GM15510 (cell line): ENCODE measurements around the gene SYTL3.

Experiments
- POLR2A ChIP-seq: IDR thresholded peaks from 3 replicates; pipeline ENCODE4 v1.6.1; 2011; ENCODE audit warnings: borderline replicate concordance; ENCODE audit not compliant: insufficient read length; ENCODE audit errors: extremely low read depth

Gene SYTL3

DNA sequence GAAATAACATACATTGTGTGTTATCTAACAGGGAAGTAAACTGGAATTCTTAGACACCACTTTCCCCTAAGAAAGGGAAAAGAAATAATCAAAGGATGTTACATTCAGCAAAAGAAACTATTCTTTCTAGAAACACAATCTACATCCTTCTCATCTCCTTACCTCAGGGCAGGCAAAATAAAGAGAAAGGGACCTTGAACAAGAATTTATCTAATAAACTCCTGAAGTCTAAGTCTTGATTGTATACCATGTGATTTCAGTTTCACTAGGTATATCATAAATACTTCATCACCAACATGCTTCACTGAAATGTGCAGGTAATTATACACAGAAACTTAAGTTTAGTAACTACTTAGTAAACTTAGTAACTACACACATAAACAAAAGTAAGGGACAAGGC is 154.4 kb downstream of the SYTL3 start:
- no peak for TF ChIP-seq POLR2A

DNA sequence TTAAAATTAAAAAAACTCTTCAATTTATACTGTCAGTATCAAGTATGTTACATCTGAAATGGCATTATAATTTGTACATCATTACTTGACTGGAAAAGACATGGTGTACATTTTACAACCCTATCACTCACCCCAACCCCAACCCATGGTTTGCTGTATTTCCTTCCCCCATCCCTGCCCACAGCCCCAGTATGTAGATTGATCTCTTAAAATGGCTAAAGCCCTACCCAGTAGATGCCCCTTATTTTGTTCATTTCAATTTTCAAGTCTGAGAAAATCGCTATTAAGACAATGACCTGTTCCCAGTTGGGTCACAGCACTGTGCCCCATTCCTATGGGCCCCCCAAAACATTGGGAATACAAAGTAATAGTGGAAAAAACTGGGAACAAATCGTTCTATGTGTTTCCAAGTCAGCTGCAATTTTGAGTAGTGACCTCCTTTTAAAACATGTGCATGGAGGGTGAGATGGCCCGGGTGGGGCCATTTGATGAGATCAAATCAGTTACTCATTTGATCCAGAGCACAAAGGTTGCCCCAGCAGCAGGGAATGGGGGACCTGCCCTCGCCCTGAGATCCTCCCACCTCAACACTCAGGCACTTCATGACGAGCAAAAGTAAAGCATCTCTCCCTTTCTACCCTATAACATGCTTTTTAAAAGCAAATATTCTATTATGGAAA is 156.0 kb downstream of the SYTL3 start:
- no peak for TF ChIP-seq POLR2A

GRCh38 chr6:158807515-158808441 is 157.9 kb downstream of the SYTL3 start:
- TF ChIP-seq POLR2A = no peak

DNA sequence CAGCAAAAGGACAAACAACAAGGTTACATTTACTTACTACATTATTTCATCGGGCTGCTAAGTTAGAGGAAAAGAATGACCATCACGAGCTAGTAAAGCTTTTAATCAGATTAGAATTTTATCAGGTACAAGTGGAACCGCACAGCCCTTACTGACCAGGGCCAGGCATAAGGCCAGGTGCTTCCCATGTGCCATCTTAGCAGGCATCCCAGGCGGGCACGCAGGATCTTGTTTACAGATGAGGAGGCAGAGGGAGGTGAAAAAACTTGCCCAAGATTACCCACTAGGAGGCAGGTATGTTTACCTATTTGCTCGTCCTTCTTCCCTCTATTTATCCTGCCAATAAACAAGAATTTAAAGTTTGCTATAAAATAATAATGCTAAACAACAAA is 158.6 kb downstream of the SYTL3 start:
- TF ChIP-seq POLR2A = no peak

- TF ChIP-seq POLR2A = no peak
Measured at GRCh38 chr6:158808941-158809678, 159.3 kb downstream of the SYTL3 start.

DNA sequence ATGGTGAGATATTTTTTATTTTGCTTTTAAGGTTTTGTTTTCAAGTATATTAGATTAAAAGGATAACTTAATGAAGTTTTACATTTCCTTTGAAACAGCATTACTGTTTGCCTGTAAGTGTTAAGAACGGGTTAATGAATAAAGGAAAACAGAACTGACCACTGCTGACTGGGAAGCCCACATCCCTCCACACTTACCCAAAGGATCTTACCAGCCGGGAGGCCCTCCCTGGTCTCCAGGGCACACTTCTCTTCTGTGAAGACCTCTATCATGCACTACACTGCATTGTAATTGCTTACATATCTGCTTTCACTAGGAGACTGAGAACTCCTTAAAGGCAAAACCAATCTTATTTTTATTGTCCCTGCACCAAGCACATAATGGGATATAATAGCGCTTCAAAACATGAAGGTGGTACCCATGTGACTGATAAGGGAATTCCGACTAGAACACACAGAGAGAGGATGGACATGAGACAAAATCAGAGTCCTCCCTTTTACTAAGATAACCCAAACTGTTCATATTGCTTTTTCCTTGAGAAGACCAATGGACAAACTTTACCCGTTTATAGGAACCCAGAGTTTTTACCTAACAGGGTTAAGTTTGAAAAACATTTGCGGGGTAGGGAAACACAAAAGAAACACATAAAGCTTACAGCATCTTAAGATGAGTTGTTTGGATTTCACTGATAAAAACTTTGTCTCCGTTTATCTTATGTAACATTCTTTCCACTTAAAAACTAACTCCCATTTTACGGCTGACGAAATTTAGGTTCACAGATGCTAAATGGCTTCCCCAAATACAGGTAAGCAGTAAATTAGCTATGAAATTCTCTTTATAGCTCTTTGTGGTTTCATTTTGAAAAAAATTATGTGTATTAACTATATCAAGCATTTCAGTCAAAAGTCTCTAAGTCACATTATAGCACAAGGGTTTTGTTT is 160.6 kb downstream of the SYTL3 start:
- no peak for TF ChIP-seq POLR2A

DNA sequence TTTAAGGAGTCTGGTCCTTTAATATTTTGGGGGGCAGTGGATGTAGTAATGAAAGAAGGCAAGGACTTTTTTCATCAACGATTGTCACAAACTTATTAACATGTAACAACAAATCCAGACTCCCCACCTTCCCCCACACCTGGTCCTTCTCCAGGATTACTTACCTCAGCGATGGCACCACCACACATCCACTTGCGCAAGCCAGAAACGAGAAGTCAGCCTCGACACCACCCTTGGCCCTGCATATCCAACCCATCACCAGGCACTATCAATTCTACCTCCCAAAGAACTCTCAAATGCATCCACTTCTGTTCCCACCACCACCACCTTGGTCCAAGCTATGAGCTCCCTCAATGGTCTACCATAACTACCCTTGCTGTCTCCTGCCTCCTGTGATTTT is 162.8 kb downstream of the SYTL3 start:
- TF ChIP-seq POLR2A = no peak

DNA sequence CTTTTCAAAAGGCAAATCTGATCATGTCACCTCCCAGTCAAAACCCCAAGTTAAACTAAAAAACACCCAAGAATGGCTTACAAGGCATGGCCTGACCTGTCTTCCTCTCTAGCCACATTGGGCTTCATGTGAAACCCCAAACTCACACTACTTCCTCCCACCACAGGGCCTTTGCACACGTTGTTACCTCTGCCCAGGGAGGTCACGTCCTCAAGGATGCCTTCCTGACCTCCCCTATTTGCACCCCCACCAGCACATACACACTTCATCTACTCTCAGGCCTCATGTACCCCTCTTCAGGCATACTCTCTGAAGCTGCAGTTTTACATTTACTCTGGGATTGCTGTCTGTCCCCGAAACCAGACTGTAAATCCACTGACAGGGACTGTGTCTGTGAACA is 163.2 kb downstream of the SYTL3 start:
- no peak for TF ChIP-seq POLR2A
